Activated CD8-positive, alpha-beta T cell treated with anti-CD3 and anti-CD28 coated beads for 36 hours (primary cell): ENCODE data around the gene ZNF780A. TPM values are rescaled to one million over a fixed set of nuclear protein-coding genes. Genes with fewer than 3 reads are reported as not detected.
"Not testable (repeated sequence)": the region's sequence is repeated elsewhere in the genome, so short reads cannot be mapped to it uniquely, and the experiment has no call there.

ENCODE experiments used
- ATAC-seq: fragments of 200-7000 bp; cut with Tn5 transposase; one replicate; pipeline ENCODE4 v1.10.0; 2021; ENCODE audit warnings: mild to moderate bottlenecking, moderate library complexity
- CTCF ChIA-PET: fragments of 350-600 bp; sonication (Branson Sonifier 250); formaldehyde crosslinking; loops from one replicate; lab custom pipeline; 2021; ENCODE audit warnings: antibody characterized with exemption; lab: Charles Lee
- POLR2A ChIA-PET: fragments of 350-600 bp; sonication (Branson Sonifier 250); formaldehyde crosslinking; loops from one replicate; lab custom pipeline; 2021; ENCODE audit warnings: antibody characterized with exemption; lab: Charles Lee
- DNase-seq: peaks from one replicate; pipeline ENCODE4 v3.0.0-alpha.2; 2020
- H3K27ac Mint-ChIP-seq: one replicate; pipeline ENCODE4 v1.8.0; 2021; ENCODE audit warnings: mild to moderate bottlenecking, mixed read lengths
- H3K27me3 Mint-ChIP-seq: one replicate; pipeline ENCODE4 v1.8.0; 2021; ENCODE audit warnings: mixed read lengths
- H3K36me3 Mint-ChIP-seq: one replicate; pipeline ENCODE4 v1.8.0; 2021; ENCODE audit warnings: low read depth, mixed read lengths
- H3K4me1 Mint-ChIP-seq: one replicate; pipeline ENCODE4 v1.8.0; 2021; ENCODE audit warnings: low read depth, mixed read lengths
- H3K4me3 Mint-ChIP-seq: one replicate; pipeline ENCODE4 v1.8.0; 2021; ENCODE audit warnings: mild to moderate bottlenecking, moderate library complexity, mixed read lengths
- H3K9me3 Mint-ChIP-seq: one replicate; pipeline ENCODE4 v1.8.0; 2021; ENCODE audit warnings: mixed read lengths
- CTCF ChIP-seq: fragments of 200-600 bp; IDR thresholded peaks from one replicate; pipeline ENCODE4 v1.8.0; 2022; ENCODE audit warnings: antibody characterized with exemption, mild to moderate bottlenecking
- intact Hi-C: fragments of 100-400 bp; cut with micrococcal nuclease; formaldehyde crosslinking; loops from one replicate; pipeline ENCODE4 v1.10.0; 2022
- total RNA-seq, 2 experiments: library from RNA; stranded (reverse); gene quantifications; one replicate each; pipeline ENCODE4 v1.2.3, GENCODE V29; 2021

ZNF780A gene
- total RNA-seq, 2 experiments from 2014 or later, result 12.9 to 13.3 TPM

DNA sequence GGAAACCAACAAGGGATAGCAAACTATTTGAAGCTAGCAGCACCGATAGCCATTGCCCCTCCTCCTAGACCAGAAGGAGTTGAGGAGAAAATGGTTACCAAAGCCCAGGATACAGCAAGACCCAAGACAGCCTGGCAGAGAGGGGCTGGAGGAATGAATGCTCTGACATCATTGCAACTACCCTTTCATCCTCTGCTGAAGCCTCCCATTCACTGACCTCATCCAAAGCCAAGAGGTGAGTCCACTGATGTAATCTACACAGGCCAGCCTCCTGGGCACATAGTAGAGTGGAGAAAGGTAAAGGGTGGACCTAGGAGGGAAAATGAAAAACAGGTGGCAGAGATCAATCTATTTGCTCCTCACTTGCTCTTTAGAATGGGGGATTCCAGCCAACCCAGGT lies 42.7 kb upstream of the ZNF780A start:
- Mint-ChIP-seq H3K27ac (no peak overlapping the region), H3K36me3 (no peaks in the 10 kb centered on the region), H3K4me1 (no peaks in the 10 kb centered on the region), H3K4me3 (no peak overlapping the region), H3K9me3 (peaks cover 7% of the 10 kb centered on the region), H3K27me3 (peaks cover 2% of the 10 kb centered on the region)
- intact Hi-C loops, result no loop called here
- POLR2A ChIA-PET, result no interaction called here
- TF ChIP-seq CTCF, result no peak
- CTCF ChIA-PET, result interaction anchor here (3.0 kb wide), 1 partner anchor 32 kb away, joined by 13 read pairs; no protein-coding TSS in a partner anchor
- no peak for DNase-seq
- ATAC-seq, result no peak

DNA sequence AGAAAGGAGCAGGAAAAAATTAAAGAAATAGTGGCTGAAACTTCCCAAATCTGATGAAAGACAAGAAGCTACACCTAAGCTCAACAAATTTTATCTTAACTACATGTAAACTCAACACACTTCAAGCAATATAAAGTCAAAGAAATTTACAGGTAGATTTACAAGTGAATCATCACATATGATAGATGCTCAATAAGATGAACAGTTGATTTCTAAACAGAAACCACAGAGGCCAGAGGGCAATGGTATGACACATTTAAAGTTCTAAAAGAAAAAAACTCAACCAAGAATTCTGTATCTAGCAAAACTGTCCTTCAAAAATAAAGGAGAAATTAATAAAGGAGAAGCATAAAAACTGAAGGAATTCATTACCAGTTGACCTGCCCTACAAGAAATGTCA lies 39.3 kb upstream of the ZNF780A start:
- Mint-ChIP-seq H3K27me3 (peaks cover 17% of the 10 kb centered on the region), H3K4me1 (no peaks in the 10 kb centered on the region), H3K9me3 (peaks cover 7% of the 10 kb centered on the region), H3K36me3 (no peaks in the 10 kb centered on the region), H3K4me3 (no peak overlapping the region), H3K27ac (no peak overlapping the region)
- TF ChIP-seq CTCF, result no peak
- POLR2A ChIA-PET, result no interaction called here
- CTCF ChIA-PET, result interaction anchor here (0.9 to 3.6 kb wide), 2 partner anchors 10 to 35 kb away, joined by 3 to 19 read pairs; no protein-coding TSS in a partner anchor
- intact Hi-C loops, result no loop called here
- no peak for DNase-seq
- no peak for ATAC-seq

- Mint-ChIP-seq H3K27me3 (peaks cover 18% of the 10 kb centered on the region), H3K27ac (no peak overlapping the region), H3K36me3 (no peaks in the 10 kb centered on the region), H3K4me3 (no peak overlapping the region), H3K9me3 (peaks cover 7% of the 10 kb centered on the region), H3K4me1 (no peaks in the 10 kb centered on the region)
- DNase-seq (no peak), ATAC-seq (no peak)
- TF ChIP-seq CTCF, result no peak
- ChIA-PET CTCF (interaction anchor here (0.9 to 3.6 kb wide), 3 partner anchors 10 to 36 kb away, joined by 3 to 19 read pairs (median 6); no protein-coding TSS in a partner anchor), POLR2A (no interaction called here)
- intact Hi-C loops, result no loop called here
Observed at GRCh38 chr19:40129425-40129824, 38.7 kb upstream of the ZNF780A start.

DNA sequence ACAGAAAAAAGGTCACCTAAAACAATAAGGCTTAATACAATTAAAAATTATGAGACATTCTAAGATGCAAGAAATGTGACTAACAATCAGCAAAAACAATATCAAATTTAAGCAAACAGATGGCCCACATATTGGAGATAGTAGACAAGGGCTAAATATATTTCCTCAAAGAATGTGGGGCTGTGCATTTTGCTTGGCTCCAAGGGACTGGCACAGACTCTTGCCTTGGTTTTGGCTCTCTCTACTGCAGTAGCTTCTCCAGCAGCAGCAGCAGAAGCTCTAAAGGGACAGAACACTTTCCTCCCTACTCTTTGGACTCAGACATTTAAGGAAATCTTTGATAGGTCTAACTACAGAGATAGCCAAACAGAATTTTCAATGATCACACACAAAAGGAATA lies 38.2 kb upstream of the ZNF780A start:
- ATAC-seq, result no peak
- Mint-ChIP-seq H3K4me1 (no peaks in the 10 kb centered on the region), H3K27me3 (peaks cover 20% of the 10 kb centered on the region), H3K4me3 (no peak overlapping the region), H3K9me3 (peaks cover 7% of the 10 kb centered on the region), H3K36me3 (no peaks in the 10 kb centered on the region), H3K27ac (no peak overlapping the region)
- DNase-seq, result no peak
- intact Hi-C loops, result no loop called here
- POLR2A ChIA-PET, result no interaction called here
- no peak for TF ChIP-seq CTCF
- CTCF ChIA-PET, result interaction anchor here (0.9 to 3.6 kb wide), 3 partner anchors 11 to 37 kb away, joined by 3 to 19 read pairs (median 6); no protein-coding TSS in a partner anchor

GRCh38 chr19:40119380-40119779 lies 28.6 kb upstream of the ZNF780A start:
- Mint-ChIP-seq H3K9me3 (peaks cover 3% of the 10 kb centered on the region), H3K4me3 (no peak overlapping the region), H3K4me1 (no peaks in the 10 kb centered on the region), H3K27ac (no peak overlapping the region), H3K36me3 (no peaks in the 10 kb centered on the region), H3K27me3 (peaks cover 12% of the 10 kb centered on the region)
- ATAC-seq (no peak), DNase-seq (no peak)
- ChIA-PET POLR2A (no interaction called here), CTCF (no interaction called here)
- TF ChIP-seq CTCF, result no peak
- intact Hi-C loops, result no loop called here

DNA sequence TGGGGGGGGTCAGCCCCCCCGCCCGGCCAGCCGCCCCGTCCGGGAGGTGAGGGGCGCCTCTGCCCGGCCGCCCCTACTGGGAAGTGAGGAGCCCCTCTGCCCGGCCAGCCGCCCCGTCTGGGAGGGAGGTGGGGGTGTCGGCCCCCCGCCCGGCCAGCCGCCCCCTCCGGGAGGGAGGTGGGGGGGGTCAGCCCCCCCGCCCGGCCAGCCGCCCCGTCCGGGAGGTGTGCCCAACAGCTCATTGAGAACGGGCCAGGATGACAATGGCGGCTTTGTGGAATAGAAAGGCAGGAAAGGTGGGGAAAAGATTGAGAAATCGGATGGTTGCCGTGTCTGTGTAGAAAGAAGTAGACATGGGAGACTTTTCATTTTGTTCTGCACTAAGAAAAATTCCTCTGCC lies 27.9 kb upstream of the ZNF780A start:
- POLR2A ChIA-PET, H3K4me3 Mint-ChIP-seq, CTCF ChIA-PET, ATAC-seq, DNase-seq, intact Hi-C loops, H3K9me3 Mint-ChIP-seq, H3K4me1 Mint-ChIP-seq, H3K36me3 Mint-ChIP-seq, H3K27ac Mint-ChIP-seq: not testable (repeated sequence)
- peaks cover 10% of the 10 kb centered on the region for H3K27me3 Mint-ChIP-seq
